ENCODE measurements around the gene TMC4.

TMC4 gene

DNA sequence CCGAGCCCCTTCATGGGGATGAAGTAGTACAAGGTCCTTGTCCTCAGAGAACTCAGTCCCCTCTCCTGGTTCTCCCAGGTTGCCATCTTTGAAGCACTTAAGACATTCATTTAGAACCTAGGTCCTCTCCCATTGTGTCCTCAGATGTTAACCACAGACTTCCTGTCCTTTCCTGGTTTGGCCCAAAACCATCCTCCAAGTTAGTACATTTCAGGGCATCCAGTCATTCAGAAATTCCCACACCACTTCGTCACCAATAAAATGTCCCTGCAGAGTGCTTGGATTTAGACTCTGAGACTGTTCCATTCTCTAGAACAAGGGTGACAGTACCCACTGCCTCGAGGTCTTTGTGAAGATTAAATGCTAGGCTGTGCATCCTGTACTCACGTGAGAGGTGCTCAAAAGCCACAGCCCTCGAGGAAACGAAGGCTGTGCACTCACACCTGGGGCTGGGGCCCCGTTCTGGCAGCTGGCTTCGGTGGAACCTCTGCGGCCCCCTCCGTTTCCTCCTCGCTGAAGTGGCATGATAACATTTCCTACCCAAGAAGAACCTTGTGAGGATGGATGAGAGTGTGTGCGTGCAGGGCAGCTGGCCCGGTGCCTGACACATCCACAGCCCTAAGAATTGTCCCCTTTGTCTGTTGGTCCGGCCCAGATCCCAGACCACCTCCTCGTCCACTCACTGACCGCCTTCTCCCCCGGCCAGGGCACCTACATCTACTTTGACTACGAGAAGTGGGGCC lies 18.2 kb downstream of the TMC4 start:
- no peak for DNase-seq (ENCODE audit: low spot score)

DNA sequence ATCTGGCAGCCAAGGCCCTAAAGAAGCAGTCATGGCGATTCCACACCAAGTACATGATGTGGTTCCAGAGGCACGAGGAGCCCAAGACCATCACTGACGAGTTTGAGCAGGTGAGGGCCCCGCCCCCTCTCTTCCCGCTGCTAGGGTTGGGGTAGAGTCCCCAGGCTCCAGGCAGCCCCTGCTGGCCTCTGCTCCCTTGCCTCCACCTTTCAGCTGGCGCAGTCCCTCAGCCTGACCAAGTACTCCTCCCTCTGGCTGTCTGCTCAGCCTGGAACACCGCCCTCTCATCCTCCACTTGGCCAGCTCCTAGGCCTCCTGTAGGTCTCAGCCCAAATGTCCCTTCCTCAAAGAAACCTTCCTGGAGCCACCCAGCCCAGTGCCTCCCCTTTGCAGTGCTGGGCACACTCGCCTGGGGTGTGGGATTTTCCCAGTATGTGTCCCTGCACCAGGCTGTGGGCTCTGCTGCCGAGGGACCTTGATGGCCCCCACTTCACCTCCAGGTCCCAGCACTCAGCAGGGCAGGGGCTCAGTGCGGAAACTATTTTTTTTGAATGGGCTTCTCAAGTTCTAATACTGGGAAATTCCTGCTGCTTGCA lies 19.1 kb downstream of the TMC4 start:
- no peak for DNase-seq (ENCODE audit: low spot score)

DNA sequence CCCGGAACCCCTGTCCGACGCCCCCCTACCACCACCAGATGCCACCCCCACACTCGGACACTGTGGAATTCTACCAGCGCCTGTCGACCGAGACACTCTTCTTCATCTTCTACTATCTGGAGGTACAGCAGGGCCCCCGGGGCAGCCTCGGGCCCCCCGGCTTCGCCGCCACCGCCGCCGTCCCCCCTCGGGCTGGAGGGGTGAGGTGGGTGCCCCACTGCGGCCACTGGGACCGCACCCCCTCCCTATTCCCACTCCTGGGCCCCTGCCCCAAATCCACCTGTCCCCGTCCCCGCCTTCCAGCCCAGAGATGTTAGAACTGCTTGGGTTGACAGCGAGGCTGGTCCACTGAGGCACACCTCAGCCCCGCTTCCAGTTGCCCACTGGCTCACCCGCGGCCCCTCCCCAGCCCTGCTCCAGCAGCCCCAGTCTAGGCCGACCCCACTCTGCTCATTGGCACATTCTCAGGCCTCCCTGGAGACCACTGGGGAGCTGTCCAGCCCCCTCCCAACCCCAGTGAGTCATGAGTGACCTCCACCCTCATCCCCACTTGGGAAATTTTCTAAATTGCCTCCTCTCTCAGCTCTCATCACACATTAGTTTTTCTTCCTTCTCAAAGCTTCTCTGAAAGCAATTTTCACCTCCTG lies 20.0 kb downstream of the TMC4 start:
- no peak for DNase-seq (ENCODE audit: low spot score)

DNA sequence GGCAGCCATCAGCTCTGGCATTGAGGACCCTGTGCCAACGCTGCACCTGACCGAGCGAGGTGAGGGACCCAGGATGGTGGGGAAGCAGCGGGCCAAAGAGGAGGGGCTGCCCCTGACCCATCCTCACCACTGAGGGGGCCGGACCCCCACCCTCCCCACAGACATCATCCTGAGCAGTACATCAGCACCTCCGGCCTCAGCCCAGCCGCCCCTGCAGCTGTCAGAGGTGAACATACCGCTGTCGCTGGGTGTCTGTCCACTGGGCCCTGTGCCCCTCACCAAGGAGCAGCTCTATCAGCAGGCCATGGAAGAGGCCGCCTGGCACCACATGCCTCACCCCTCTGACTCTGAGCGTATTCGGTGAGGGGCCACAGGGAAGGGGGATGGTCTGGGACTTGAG lies 20.7 kb downstream of the TMC4 start:
- no peak for DNase-seq (ENCODE audit: low spot score)

DNA sequence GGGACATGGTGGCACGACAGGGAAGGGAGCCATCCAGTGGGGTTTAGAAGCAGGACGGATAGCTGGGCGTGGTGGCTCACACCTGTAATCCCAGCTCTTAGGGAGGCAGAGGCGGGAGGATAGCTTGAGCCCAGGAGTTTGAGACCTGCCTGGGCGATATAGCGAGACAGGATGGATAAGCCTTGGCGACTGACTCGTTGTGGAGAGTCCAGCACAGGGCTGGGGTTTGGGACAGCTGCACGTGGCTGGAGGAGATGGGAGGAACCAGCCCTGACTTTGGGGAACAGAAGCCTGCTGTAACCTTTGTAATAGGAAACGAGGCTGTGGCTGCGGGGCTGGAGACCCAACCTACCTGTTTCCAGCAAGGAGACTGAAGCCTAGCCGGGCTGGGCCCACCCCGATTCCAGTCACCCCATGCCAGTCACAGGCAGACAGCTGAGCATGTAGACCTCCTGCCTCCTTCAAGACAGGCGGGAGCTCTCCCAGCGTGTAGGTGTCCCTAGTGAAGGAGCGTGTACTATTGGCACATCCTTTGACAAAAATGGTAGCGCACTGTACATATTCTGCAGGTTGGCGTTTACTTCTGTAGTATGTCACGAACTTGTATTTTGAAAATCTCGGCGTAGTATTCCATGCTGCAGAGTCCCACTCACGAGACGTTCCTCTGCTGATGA lies 21.5 kb downstream of the TMC4 start:
- no peak for DNase-seq (ENCODE audit: low spot score)

DNA sequence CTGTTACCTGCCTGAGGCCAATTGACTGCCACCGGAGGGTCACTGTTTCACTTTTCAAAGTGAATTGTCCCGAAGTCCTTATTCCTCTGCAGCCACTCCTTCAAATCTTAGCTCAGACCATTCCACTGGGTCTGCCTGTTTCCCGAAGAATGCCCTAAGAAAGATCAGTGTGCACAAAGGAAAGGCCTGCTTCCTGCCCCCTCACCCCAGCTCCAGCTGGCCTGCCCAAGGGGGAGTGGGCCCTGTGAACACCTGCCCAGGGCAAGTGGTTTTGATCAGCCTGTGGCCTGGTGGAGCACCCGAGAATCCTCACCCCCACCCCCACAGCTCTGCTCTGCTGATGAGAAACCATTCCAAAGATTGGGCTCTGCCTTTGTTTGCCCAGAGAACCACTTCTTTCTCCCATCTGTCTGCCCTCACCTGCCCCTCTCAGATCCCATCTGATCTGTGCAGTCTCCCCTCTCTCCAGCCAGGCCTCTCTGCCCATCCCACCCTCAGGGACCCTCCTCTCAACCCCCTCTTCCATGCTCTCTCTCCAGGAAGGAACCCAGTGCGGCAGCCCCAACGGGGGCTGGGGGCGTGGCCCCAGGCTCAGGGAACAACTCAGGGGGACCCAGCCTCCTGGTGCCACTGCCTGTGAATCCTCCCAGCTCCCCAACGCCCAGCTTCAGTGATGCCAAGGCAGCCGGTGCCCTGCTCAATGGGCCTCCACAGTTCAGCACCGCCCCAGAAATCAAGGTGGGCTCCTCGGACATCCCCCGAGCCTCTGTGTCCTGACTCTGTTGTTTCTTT lies 23.7 kb downstream of the TMC4 start:
- no peak for DNase-seq (ENCODE audit: low spot score)

DNA sequence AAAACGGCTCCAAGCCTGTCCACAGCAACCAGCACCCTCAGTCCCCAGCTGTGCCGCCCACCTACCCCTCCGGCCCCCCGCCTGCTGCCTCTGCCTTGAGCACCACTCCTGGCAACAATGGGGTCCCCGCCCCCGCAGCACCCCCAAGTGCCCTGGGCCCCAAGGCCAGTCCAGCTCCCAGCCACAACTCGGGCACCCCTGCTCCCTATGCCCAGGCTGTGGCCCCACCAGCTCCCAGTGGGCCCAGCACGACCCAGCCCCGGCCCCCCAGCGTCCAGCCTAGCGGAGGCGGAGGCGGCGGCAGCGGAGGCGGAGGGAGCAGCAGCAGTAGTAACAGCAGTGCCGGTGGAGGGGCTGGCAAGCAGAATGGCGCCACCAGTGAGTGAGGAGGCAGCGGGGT lies 24.8 kb downstream of the TMC4 start:
- no peak for DNase-seq (ENCODE audit: low spot score)

DNA sequence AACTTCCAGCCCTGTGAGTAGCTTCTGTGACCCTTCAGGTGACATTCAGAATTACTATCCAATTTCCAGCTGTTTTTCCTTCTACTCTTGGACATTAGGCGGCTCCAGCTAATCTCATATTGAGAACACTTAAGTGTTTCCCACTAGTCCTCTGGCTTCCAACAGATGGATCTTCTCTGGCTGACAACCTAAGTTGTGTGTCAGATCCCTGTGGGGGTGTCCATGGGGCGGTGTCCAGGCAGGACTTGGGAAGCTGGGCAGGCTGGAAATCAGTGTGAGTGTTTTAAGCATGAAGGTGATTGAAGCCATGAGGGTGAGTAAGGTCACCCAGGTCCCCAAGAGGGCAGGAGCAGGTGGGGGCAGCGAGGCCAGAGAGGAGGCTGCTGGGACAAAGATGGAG lies 25.3 kb downstream of the TMC4 start:
- DNase-seq (ENCODE audit: low spot score) = no peak

DNA sequence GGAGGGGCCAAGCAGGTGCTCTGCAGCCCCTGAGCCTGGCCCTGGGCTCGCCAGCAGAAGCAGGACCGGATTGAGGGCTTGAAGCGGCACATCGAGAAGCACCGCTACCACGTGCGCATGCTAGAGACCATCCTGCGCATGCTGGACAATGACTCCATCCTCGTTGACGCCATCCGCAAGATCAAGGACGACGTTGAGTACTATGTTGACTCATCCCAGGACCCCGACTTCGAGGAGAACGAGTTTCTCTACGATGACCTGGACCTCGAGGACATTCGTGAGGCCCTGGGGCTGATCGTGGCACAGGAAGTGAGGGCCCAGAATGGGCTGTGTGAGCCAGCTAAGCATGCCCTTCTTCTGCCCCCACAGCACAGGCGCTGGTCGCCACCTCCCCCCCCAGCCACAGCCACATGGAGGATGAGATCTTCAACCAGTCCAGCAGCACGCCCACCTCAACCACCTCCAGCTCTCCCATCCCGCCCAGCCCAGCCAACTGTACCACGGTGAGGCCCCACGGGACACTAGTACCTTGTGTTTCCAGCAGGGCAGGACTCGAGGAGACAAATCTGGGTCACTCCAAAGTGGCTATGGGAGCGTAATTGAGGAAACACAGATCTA lies 27.3 kb downstream of the TMC4 start:
- no peak for DNase-seq (ENCODE audit: low spot score)

DNA sequence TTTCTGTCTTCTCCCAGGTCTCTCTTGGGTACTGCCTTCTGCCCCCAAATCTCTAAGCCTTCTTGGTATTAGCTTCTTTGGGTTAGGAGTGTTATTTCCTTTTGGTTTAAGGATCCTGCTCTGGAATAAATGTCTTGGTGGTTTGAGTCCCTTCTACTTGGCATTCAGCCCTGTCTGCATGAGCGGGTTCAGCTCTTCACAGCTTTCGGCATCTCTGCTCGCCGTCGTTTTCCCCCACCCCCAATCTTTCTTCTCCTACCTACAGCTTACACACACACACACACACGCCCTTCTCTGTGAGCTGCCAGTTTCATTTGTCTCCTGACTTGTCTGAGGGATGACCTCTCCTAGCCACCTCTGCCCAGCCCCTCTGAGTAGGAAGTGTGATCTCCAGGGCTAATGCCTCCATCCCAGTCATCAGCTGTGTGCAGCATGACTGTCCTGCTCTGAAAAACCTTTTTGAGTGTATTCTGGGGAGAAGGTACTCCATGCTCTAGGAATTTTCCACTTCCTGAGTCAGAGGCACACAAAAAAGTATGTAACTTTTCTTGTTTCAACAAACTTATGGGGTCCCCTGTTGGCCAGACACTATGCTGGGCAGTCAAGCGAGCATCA lies 30.7 kb downstream of the TMC4 start:
- DNase-seq (ENCODE audit: low spot score) = peak; percentile 61

DNA sequence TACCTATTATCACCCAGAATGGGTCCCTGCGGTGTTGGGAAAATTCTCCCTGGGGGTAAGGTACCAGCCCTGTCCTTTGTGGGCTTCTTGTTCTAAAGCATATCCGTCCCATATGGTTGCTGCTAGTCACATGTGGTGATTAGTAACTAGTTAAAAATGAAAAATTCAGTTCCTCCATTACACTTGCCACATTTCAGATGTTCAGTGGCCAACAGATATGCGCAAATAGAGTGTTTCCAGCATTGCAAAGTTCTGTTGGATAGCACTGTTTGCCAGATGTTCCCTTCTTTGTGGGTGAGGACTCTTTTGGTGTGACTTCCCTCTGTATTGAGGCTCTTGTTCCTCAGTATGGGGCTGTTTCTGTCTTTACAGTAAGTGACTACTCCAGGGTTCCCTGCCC lies 31.6 kb downstream of the TMC4 start:
- DNase-seq (ENCODE audit: low spot score) = no peak

DNA sequence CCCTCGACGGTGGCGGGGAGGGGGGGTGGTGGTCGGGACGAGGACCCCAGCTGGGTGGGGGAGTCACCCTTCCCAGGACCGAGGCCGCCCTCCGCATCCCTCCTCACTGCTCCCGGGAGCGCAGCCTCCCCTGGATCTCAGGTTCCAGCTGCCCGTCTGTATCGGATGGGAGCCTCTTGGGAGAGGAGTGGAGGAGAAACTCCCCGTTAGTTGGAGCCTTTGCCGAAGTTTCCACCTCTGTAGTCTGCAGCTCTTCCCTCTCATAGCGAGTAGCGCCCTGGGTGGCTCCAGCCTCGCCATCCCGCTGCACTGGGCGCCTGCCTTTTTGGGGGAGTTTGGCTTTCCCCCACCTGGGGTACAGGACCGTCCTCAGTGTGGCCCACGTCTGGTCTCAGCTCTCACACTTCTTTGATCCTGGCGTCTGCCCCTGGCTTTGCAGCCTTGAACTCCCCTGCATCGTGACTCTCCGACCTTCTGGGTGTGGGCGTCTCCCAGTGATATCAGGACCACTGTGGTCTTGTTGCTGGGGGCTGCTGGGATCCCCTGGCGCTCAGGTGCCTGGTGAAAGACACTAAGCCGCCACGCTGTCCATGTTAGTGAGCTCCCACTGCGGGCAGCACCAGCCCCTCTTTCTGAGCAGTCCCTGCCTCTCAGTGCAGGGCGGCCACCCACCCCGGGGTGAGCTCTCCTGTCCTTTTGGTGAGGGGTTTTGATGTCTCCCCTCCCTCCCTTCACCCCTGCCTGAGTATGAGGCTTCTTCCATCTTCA lies 34.3 kb downstream of the TMC4 start:
- no peak for DNase-seq (ENCODE audit: low spot score)

DNA sequence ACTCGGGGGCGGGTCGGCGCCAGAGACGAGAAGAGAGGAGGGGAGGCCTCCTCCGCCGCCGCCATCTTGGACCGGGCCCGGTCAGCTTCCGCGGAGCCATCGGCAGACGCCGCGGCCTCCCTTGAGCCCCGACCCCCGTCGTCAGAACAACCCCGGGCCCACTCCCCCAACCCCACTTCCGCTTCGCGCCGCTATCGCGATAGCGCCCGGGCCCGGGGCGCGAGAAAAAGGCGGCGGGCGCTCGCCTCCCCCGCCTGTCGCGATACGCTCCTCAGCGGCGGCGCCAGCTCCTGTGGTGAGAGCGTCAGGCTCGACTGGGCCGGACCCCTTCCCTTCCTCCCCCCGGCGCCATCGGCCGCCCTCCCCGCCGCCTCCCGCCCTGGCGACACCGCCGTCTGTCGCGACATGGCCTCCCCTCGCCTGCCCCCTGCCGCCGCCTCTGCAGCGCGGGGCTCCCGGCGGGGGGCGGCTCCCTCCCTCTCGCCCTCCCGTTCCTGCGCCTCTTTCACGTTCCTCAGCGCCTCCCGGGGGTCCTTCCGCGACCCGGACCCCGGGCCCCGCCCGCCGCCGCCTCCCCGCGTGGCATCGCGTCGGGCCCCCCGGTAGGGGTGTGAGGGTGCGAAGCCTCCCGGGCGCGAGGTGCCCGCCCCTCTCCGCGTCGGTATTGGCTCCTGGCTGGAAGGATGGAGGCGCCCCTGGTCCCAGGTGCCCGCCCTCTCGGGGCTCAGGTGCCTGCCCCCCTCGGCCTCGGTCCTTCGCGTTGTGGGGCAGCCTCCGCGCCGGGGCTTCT lies 35.1 kb downstream of the TMC4 start, which contains the start of gene CNOT3:
Gene CNOT3 (plus strand): TSS at position 64 of the 790 bp plus-strand sequence. CDS start 5,217 bp downstream, outside the sequence.
- peak; percentile 17 for DNase-seq (ENCODE audit: low spot score)

DNA sequence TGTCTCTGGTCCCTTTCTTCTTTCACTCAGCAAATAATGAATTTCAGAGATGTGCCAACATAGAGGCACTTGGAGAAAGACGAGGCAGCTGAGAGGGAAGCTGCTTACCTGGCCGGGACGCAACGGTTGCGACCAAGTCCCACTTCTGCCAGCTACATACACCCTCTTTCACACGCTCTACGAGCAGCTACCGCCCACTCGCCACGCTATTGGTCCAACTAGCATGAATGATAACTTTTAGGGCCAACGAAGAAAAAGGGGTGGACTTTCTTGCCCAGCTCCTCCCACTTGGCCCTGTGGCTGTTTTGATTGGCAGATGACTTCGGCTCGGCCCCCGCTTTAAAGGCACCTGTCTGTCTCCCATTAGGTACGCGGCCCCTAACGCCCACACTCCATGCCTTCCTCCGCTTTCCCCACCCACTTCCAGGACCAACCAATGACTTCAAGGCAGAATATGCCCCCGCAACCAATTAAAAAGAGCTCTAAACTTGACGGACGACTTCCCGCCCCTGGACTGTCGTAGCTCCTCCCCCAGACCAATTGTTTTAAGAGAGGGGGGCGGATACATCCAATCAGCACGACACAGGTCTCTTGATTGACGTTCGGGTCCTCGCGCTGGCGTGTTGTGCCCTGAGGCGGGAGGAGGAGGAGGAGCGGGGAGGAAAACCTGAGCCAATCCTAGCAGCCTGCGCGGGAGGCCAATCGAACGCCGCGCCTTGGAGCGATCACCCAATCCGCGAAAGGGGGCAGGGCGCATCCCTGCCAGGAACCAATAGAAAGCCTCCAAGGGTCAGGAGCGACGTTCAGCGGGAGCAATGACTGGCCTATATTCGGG lies 35.9 kb downstream of the TMC4 start:
- peak; percentile 100 for DNase-seq (ENCODE audit: low spot score)

DNA sequence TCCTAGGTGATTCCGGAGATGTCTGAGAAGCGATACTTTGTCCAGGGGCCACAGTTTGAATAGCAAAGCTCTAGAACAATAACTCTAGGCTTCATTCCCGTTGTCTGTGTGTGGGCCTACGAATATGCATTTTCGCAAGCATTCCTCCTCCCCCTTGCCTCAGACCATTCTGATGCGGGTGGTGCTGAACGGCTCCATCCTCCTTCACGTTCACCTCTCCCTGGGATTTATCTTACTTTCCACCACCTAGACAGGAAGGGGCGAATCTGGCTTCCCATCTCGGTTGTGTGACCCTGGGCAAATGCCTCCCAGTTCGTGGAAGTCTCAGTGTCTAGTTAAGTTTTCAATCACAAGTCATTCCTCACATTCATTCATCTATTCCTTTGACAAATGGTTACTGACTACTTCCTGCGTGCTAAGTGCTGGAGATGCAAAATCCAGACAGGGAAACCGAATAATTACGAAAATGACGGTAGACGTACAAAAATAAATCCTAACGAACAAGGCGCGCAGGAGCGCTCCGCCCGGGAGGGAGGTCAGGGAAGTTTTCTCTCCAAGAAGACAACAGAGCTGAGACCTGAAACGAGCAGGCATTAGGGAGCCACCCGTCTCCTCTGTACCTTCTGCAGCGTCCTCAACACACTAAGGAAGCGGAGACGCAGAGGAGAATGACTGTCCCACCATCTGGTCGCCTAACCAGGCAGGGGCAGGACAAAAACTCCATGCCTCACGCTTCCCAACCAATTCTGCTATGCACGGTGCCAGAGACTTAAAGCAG lies 36.7 kb downstream of the TMC4 start:
- no peak for DNase-seq (ENCODE audit: low spot score)

DNA sequence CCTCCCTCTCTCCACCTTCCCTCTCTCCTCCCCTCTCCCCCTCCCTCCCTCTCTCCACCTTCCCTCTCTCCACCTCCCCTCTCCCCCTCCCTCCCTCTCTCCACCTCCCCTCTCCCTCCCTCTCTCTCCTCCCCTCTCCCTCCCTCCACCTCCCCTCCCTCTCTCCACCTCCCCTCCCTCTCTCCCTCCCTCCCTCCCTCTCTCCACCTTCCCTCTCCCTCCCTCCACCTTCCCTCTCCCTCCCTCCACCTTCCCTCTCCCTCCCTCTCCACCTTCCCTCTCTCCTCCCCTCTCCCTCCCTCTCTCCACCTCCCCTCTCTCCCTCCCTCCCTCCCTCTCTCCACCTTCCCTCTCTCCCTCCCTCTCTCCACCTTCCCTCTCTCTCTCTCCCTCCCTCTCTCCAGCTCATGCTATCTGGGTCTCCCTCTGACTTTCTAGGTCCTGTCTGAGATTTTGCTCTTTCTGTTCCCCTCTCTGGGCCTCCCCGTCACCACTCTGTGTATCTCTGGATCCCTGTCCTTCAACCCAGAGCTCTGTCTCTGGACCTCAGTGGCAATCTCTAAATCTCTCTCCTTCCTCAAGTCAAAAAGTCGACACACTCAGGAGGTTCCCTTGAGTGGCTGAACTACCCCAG lies 38.9 kb downstream of the TMC4 start:
- DNase-seq (ENCODE audit: low spot score) = no peak

DNA sequence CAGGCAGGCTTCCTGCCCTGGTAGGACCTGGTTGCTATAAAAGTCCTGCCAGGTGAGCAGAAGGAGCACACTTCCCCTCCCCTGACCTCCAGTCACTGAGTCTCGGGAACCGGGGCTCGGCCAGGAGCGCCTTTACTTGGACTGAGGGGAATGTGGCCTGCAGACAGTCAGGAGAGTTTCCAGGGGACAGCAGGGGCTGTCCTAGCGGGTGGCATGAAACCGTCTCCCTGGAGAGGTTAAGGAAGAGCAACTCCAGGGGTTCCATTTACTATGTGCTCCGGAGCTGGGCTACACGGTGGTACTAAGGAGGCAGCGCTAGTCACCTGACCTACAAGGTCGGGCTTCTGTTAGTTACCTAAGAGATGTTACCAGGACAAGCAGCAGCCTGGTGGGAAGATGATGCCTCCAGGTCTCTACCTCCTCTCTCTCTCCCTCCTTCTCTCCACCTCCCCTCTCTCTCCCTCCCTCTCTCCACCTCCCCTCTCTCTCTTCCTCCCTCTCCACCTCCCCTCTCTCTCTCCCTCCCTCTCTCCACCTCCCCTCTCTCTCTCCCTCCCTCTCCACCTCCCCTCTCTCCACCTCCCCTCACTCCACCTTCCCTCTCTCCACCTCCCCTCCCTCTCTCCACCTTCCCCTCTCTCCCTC lies 39.5 kb downstream of the TMC4 start:
- DNase-seq (ENCODE audit: low spot score) = peak; percentile 39
